ENCODE data around the gene MACROD2.

DNA sequence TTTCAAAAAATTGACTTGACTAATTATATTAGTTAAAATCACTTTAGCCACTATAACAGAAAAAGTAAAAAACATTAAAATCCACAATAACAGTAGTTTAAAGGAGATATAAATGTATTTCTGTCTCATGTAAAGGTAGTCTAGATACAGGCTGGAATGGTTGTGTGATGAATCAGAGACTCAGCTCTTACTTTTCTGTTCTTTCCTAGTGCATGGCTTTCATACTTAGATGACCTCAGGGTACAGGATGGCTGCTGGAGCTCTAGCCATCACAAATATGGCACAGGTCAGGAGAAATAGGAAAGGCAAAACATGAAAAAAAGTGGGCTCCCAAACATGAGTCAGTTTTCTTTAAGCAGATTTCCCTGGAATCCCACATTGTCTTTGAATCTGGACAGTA lies 499.8 kb downstream of the MACROD2 start:
- TF ChIP-seq, protein P1, sequence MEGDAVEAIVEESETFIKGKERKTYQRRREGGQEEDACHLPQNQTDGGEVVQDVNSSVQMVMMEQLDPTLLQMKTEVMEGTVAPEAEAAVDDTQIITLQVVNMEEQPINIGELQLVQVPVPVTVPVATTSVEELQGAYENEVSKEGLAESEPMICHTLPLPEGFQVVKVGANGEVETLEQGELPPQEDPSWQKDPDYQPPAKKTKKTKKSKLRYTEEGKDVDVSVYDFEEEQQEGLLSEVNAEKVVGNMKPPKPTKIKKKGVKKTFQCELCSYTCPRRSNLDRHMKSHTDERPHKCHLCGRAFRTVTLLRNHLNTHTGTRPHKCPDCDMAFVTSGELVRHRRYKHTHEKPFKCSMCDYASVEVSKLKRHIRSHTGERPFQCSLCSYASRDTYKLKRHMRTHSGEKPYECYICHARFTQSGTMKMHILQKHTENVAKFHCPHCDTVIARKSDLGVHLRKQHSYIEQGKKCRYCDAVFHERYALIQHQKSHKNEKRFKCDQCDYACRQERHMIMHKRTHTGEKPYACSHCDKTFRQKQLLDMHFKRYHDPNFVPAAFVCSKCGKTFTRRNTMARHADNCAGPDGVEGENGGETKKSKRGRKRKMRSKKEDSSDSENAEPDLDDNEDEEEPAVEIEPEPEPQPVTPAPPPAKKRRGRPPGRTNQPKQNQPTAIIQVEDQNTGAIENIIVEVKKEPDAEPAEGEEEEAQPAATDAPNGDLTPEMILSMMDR (conservative IDR thresholded peaks at IDR 0.05): no peak
- no peak for TF ChIP-seq ZFX (IDR thresholded peaks at IDR 0.05)
